Cardiac septum (tissue), 1 donor: ENCODE data around the gene ERC2. TPM values are rescaled to one million over a fixed set of nuclear protein-coding genes. Genes with fewer than 3 reads are reported as not detected.

Experiments used
- DNase-seq: peaks from one replicate; pipeline ENCODE4 v3.0.0-alpha.2; 2020; ENCODE audit warnings: low spot score
- intact Hi-C: fragments of 100-400 bp; cut with DNase I; formaldehyde crosslinking; loops from one replicate; pipeline ENCODE4 v1.14.0; 2022
- total RNA-seq: library from RNA; stranded (reverse); fragmentation: NEBNext Ultra II Directional; extraction: Animal tissue kit (Norgen Biotek cat#: 25700); gene quantifications from one replicate; pipeline ENCODE4 v1.2.1, GENCODE V29; 2021
- donor health status: DM: no; HTN: no; CAD: no.

Gene ERC2
- total RNA-seq, 1 donor from 2014 or later: 6.2 TPM

DNA sequence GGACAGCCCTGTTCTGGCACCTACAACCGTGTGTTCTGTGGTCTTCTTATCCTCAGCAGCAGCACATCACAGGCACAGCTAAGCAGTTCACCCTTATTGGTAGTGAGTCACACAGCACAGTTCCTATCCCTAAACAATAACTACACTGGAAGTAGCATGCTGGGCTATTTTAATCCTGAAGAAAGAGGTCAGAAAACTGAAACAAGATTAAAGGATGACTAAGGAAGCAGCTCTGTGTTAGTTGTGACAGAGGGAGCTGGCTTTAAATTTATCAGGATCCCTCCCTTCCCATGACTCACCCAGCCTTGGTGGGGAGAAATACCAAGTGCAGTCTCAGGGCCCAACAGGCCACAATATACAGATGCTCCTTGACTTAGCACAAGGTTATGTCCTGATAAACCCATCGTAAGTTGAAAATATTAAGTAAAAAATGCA, 144.3 kb downstream of the ERC2 start:
- no peak for DNase-seq

DNA sequence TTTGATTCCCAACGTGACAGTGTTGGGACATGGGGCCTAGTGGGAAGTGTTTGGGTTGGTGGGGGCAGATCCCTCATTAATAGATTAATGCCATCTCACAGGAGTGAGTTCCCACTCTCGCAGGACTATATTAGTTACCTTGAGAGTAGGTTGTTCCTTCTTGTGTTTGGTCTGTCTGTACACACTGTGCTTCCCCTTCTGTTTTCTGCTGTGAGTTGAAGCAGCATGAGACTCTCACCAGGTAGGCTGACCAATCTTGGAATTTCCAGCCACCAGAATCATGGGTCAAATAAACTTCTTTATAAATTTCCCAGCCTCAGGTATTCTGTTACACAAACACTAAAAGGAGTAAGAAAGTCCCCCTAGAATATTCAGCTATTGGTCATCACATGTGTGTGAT, 145.4 kb downstream of the ERC2 start:
- intact Hi-C loops: no loop called here
- no peak for DNase-seq

More for the DNA sequence above, 144.3 kb downstream of the ERC2 start:
- intact Hi-C loops: no loop called here

DNA sequence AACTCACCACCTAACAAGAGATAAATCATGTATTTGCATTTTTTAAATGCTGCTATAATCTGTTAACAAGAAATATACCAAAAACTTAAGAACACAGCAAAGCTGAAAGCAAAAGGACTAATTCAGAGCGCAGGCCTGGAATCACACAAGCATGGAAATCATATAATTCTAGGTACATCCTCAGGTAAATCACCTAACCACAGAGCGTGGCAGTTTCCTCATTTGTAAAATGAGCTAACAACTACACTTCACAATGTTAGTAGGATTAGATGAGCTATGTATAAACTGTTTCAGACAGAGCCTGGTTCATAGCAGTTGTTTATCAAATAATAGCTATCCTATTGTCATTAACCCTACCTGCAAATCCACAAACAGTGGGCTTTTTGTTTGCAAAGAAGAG, 146.4 kb downstream of the ERC2 start:
- DNase-seq: no peak
- intact Hi-C loops: no loop called here

GRCh38 chr3:56321383-56321782, 146.9 kb downstream of the ERC2 start:
- DNase-seq: no peak
- intact Hi-C loops: no loop called here

- no peak for DNase-seq
- intact Hi-C loops: no loop called here
Measured at GRCh38 chr3:56320883-56321282, 147.4 kb downstream of the ERC2 start.

DNA sequence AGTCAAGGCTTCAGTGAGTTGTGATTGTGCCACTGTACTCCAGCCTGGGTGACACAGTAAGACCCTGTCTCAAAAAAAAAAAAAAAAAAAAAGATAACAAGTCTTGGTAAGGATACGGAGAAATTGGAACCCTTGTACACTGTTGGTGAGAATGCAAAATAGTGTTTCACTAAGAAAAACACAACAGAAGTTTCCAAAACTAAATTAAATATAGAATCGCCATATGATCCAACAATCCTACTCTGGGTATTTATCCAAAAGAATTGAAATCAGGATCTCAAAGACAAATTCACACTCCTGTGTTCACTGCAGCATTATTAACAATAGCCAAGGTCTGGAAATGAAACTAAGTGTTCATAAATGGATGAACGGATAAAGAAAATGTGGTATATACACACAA, 149.4 kb downstream of the ERC2 start:
- no peak for DNase-seq
- intact Hi-C loops: no loop called here

DNA sequence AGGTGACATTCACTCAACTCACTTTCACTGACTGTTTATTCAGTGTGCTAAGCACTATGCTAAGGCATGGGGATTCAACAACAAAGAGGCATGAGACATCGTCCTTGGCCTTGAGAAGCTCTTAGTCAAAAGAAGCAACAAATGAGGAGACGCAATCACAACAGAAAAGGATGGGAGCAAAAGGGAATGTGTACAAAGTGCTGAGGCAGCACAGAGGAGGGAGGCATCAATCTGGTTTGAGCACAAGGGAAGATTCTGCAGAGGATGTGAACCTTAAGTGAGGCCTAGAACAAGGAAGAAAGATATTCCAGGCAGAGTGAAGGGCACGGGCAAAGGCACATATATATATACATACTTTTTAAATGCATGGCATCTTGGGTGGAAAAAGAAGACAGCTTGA, 151.3 kb downstream of the ERC2 start:
- no peak for DNase-seq
- intact Hi-C loops: no loop called here

GRCh38 chr3:56314842-56315241, 153.4 kb downstream of the ERC2 start:
- no peak for DNase-seq

GRCh38 chr3:56309465-56309864, 158.8 kb downstream of the ERC2 start:
- DNase-seq: no peak
- intact Hi-C loops: no loop called here

More at GRCh38 chr3:56314842-56315241, 153.4 kb downstream of the ERC2 start:
- intact Hi-C loops: no loop called here

GRCh38 chr3:56308471-56308870, 159.8 kb downstream of the ERC2 start:
- no peak for DNase-seq
- intact Hi-C loops: no loop called here

DNA sequence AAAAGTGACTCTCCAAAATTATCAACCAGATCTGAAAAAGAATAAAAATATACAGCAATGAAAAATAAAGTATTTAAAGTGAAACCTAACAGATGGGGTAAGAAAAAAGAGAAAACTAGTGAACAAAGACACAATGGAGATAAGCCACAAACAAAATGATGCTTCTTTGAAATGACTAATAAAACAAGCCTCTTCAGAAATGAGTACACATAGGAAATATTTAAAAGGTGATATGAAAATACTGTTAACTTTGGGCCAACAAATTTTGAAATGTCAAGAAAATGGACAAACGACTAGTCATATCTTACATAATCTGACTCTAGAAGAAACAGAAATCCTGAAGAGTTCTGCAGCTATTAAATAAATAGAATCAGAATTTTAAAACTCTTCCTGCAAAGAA, 164.2 kb downstream of the ERC2 start:
- no peak for DNase-seq
- intact Hi-C loops: no loop called here

DNA sequence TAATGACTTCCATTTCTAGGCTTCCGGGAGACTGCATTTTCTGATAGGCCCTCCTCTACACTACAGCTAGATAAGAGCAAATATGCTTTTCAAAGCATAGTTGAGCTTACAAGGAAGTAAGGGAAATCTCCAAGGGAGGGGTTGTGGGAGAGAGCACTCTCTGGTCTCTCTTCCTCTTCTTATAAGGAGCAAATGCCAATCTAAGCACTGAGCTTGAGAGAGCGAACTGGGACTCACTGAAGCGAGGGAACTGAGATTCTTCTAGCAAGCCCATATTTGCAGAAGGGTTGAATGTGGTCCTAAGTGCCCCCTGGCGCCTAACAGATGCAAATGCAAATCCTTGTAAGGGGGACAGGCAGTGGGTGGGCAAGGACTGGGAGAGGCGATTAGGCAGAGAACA, 164.8 kb downstream of the ERC2 start:
- intact Hi-C loops: no loop called here
- no peak for DNase-seq

DNA sequence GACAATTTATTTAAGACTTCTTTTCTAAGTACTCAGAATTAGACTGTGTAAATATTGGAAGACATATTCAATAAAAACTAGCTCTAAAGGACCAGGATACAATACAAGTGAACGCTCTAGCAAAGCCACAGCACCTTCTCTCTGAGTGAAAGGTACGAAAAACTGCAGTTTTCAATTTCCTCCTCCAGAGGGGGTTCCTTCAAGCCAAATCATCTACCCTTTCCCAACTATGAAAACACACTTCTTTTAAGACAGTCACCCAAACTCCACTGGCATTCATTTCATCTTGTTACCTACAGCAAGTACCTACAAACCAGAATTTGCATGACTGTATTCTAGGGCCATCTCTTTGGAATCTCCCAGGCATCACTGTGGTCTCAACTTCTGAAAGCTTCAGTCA, 165.8 kb downstream of the ERC2 start:
- intact Hi-C loops: no loop called here
- DNase-seq: no peak

DNA sequence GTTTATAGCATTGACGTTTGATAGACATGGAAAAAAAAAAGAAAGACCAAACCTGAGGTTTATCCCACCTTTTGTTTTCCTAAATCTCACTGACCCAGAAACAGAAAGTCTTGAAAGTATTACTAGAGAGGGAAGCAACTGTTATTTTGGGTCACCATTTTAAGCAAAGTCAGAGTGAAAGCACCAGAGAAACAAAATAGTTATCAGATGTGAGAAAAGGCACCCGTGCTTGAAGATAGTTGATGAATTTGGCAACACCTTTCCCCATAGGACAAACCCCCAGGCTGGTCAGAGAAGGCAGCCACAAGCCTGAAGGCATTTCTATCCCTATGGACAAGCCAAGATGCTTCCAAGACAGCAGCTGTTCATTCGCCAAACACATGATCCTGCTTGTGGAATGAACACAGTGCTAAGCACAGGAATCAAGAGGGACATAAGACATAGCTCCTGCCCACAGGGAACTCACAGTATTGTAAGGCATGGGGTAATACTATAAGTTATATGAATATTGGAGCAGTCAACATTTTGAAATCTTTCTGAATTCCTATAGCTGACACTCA, 170.9 kb downstream of the ERC2 start:
- intact Hi-C loops: no loop called here
- no peak for DNase-seq

DNA sequence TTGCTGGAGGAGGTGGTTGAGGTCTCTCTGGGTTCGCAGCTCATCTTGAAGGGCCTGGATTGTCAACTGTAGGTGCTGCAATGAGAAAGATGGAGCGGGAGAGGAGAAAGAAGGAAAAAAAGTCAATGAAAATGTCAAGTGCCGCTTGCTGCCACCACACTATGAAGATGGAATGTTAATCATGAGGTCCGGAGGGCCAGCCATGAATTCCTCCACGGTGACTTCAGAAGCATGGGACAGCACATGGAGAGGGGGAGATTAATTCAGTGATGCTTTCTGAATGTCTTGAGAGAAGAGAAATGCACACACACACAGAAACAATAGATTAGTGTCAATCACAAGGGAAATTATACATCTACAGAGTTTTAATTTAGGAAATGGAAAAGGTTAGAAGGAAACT, 171.9 kb downstream of the ERC2 start:
- intact Hi-C loops: no loop called here
- no peak for DNase-seq

DNA sequence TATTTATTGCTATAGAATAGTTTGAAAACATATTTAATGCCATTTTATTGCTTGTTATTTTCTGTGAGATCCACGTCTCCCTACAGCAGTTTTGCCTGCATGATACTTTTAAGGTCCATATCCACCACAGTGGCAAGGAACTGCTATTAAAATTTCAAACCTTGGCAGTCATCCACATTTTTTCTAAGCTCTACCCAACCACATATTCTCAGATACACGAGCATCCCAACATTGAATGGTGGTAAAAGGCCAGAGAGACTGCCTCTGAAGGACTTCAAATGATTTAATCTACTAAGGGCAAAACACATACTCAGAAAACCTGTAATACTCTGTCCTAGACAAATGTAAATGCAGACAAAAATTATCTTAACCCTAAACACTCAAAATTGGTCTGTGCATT, 173.1 kb downstream of the ERC2 start:
- DNase-seq: no peak
- intact Hi-C loops: no loop called here

- no peak for DNase-seq
- intact Hi-C loops: no loop called here
Measured at GRCh38 chr3:56294286-56294685, 174.0 kb downstream of the ERC2 start.

DNA sequence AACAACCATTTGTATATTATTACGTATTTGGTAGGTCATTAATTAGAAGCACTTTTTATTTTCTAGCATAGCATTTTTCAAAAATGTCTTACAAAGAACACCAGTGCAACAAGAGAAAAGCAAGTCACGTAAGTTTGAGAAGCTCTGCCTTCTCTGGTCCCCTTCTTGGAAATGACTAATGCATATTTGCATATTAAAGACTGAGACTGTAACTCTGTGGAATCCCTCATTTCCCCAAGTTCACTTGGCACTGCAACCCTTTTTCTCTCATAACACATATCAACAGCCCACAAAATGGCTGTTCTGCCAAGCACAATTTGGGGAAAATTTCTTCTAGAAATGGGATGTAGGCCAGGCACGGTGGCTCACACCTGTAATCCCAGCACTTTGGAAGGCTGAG, 176.3 kb downstream of the ERC2 start:
- no peak for DNase-seq
- intact Hi-C loops: no loop called here

- intact Hi-C loops: no loop called here
- no peak for DNase-seq
Measured at GRCh38 chr3:56291244-56291680, 177.0 kb downstream of the ERC2 start.

DNA sequence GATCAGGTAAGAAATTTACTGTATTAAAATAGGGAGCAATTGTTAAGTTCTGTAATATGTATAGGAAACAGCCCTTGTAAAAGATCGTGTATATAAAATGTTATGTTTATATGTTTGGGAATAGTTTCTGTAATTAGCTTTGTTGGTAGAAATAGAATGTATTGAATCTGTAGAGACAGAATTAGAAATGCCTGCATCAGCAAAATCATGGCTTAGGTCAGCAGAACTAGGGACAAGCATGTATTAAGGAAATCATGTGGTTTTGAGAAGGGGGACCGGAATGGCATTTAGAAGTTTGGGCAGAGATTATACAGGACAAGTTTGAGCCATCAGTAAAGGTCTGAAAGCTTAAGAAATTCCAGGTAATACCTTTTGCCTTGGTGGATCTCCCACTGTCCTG, 177.9 kb downstream of the ERC2 start:
- DNase-seq: no peak
- intact Hi-C loops: no loop called here

GRCh38 chr3:56288258-56288657, 180.0 kb downstream of the ERC2 start:
- intact Hi-C loops: no loop called here
- DNase-seq: no peak

DNA sequence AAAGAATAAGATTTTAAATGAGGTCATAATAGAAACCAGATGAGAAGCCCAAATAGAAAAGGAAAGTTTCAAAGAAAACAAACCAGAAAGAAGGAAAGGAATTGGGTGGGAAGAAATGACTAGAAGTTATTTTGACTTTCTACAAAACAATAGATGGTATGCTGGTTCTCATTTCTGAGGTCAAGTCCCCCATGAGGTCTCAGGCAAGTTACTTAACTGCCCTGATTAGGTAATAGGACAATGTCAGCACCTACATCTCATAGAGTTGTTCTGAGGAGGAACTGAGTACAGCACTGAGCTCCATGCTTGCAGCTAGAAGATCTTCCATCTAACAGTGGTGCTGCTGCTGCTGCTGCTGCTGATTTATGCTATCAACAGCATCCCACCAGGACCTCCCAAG, 185.9 kb downstream of the ERC2 start:
- intact Hi-C loops: no loop called here
- DNase-seq: no peak
